Left renal pelvis (tissue), 4 donors: Measurements from ENCODE around the gene SYNPR. TPM values are rescaled to one million over a fixed set of nuclear protein-coding genes. Genes with fewer than 3 reads are reported as not detected.
"Not testable (repeated sequence)": the region's sequence is repeated elsewhere in the genome, so short reads cannot be mapped to it uniquely, and the experiment has no call there.

Experiments
- DNase-seq, 4 donors: peaks; one replicate each; pipeline ENCODE4 v3.0.0-alpha.2; 2013; ENCODE audit warnings: low read depth in 4 of 4, low spot score in 3 of 4
- polyA plus RNA-seq, 4 donors: library from polyadenylated mRNA; unstranded; fragments of 120-200 nt; gene quantifications; one replicate each; pipeline ENCODE4 v1.2.1, GENCODE V29; 2013; ENCODE audit not compliant: insufficient read length in 4 of 4

Gene SYNPR
- polyA plus RNA-seq, 4 donors = 0.06 to 0.13 TPM; not detected in 2

DNA sequence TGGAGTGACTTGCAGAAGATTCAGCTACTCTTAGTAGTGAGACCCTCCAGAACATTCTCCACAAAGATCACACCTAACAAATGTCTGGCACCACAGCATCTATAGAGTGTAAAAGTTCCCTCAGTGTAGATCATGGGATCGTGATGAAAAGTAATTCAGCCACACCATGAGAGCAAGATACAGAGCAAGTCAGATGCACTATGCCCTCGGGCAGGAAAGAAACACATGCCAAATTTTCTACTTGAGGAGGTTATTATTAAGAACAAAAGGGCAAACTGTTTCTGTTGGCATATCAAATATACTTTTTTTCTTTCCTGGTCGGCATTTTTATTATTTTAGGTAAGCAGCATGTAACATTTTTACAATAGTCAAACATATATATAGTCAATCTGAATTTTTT lies 329.6 kb downstream of the SYNPR start:
- no peak for DNase-seq

GRCh38 chr3:63609408-63609807 lies 331.3 kb downstream of the SYNPR start:
- no peak for DNase-seq

- no peak for DNase-seq
Observed at GRCh38 chr3:63609834-63610233, 331.7 kb downstream of the SYNPR start.

GRCh38 chr3:63611382-63611781 lies 333.3 kb downstream of the SYNPR start:
- DNase-seq = no peak

- DNase-seq = no peak
Observed at GRCh38 chr3:63613561-63613960, 335.5 kb downstream of the SYNPR start.

DNA sequence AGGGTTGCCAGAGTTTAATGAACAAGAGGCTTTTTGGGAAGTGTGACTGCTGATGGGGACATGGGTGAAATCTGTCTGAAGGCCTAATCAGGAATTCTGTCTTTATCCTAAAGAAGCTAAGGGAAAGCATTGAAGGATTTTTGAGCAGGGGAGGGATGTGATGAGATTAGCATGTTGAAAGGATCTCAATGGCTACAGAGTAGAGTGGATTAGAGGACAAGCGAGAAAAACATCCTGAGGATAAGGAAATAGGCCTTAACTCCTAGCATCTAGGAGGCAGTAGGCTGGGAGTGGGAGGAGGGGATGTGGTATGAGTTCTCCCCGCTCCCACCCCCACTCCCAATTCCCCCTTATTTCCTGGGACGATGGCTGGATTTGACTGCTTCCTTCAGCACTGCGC lies 339.3 kb downstream of the SYNPR start:
- no peak for DNase-seq

- no peak for DNase-seq
Observed at GRCh38 chr3:63624941-63625560, 346.9 kb downstream of the SYNPR start.

GRCh38 chr3:63631670-63632069 lies 353.6 kb downstream of the SYNPR start:
- no peak for DNase-seq

- no peak for DNase-seq
Observed at GRCh38 chr3:63635186-63635585, 357.1 kb downstream of the SYNPR start.

- DNase-seq = no peak
Observed at GRCh38 chr3:63639806-63640205, 361.7 kb downstream of the SYNPR start.

DNA sequence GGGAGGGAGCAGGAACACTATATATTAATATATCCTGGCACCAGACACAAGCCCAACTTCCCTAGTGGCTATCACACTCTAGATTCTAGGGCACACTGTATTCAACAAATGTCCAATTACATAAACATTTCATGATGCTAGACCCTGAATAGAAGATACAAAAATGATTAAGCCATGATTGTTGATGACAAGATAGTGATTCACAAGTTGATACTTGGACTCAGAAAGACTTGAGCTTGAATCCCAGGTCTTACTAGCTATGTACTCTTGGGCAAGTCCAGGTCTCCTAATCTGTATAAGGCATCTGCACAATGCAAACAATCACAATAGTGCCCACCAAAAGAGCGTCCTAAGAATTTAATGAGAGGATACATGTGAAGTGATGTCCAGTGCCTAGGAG lies 364.4 kb downstream of the SYNPR start:
- no peak for DNase-seq

GRCh38 chr3:63644212-63644797 lies 366.2 kb downstream of the SYNPR start:
- DNase-seq = no peak

DNA sequence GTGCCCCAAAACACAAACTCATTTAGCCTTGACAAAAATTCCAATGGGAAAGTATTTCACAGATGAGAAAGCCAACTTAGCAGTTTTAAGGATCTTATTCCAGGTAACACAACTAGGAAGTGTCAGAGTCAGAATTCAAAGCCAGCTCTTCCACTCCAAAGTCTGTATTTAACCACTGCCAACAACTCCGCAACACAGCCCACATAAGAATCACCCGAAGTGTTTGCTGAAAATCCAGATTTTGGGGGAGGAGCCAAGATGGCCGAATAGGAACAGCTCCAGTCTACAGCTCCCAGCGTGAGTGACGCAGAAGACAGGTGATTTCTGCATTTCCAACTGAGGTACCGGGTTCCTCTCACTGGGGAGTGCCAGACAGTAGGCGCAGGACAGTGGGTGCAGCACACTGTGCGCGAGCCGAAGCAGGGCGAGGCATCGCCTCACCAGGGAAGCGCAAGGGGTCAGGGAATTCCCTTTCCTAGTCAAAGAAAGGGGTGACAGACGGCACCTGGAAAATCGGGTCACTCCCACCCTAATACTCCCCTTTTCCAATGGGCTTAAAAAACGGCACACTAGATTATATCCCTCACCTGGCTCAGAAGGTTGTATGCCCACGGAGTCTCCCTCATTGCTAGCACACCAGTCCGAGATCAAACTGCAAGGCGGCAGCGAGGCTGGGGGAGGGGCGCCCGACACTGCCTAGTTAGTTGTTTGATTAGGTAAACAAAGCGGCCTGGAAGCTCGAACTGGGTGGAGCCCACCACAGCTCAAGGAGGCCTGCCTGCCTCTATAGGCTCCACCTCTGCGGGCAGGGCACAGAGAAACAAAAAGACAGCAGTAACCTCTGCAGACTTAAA lies 367.0 kb downstream of the SYNPR start:
- DNase-seq = not testable (repeated sequence)

GRCh38 chr3:63652066-63652725 lies 374.1 kb downstream of the SYNPR start, which contains the start of gene SNTN:
SNTN (plus strand) TSS chr3:63652675; CDS start chr3:63652688, 13 bp downstream.
- DNase-seq = no peak

DNA sequence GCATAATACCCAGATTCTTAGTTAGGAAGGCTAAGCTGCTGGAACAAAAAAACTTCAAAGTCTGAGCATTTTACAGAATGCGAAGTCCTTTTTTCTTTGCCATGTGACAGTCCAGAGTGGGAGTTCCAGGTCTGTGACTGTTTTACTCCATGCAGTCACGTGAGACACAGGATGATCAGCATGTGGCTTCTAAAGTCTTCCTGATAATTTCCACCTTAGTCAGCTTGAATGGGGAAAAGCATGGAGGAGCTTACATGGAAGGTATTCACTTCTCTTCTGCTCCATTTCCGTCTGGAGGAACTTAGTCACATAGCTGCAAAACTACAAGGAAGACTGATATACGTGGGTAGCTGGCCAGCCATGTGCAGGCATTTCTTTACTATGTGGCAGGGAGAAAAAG lies 376.1 kb downstream of the SYNPR start:
- DNase-seq = no peak

DNA sequence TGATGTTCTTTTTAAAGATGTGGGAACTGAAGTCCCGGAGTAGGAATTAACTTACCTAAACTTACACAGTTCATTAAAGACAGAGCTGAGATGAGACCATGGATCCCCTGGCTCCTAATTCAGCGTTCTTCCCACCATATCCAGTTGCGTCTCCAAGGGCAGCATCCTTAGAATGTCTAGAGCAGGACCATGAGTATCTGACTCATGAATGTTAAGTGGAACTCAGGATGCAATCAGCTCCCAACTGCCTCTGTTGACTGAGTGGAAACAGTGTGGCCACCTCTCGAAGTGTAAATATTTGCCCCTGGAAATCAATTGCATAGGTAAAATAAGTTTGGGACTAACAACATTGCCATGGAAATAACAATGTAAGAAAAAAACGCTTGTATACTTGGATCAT lies 376.8 kb downstream of the SYNPR start:
- no peak for DNase-seq

DNA sequence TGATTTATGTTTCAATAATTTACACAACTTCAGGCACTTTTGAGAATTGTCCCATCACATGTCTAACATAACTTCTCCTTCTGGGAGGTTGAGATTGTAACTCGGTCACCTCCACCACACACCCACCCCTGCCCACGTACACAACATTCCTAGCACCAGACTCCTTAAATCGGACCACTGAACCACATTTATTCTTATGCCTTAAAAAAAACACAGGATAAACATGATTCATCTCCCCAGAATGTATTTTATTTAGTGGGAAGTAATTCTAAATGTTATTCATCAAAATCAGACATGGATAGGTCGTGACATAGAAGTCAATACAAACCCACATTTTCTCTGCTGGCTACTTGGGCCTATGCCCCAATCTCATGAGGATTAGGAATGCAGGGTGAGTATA lies 377.4 kb downstream of the SYNPR start:
- no peak for DNase-seq

- DNase-seq = no peak
Observed at GRCh38 chr3:63656786-63657185, 378.7 kb downstream of the SYNPR start.

- DNase-seq = no peak
Observed at GRCh38 chr3:63661242-63661641, 383.1 kb downstream of the SYNPR start.

DNA sequence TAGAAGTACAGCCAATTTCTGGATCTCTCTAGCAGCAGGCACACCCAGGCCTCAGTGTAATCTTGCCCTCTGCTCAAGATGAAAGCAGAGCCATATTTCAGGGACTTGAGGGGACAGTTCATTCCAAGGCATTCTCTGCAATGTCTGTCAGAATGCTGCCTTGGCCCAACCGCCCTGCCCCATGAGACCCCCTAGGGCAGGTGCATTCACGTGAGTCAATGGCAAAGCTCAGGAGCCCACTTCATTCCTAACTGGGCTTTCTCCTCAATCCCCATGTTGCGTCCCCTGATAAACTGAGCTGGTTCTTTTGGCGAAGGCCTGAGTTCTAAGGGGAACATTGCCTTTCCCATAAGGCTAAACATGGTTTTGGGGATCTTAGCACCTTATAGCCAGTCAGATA lies 383.9 kb downstream of the SYNPR start:
- no peak for DNase-seq

GRCh38 chr3:63662500-63662899 lies 384.4 kb downstream of the SYNPR start:
- no peak for DNase-seq
